Measurements from ENCODE around the gene LAMB3. TPM values are rescaled to one million over a fixed set of nuclear protein-coding genes. Genes with fewer than 3 reads are reported as not detected.

Gene LAMB3
- polyA plus RNA-seq, 1 of the 3 experiments (the other 2 are of a cell fraction) = 18.0 TPM

- Histone ChIP-seq H3K4me1 (ENCODE audit: control insufficient read depth in 1 of 2, insufficient read depth in 2 of 2, low read depth in 1 of 2, low read length in 1 of 2) (peaks cover 9 to 22% of the 10 kb centered on the region in 2 experiments; a peak in 2 of 4 replicates), H2AFZ (ENCODE audit: low read depth) (no peak overlapping the region), H3K9me3 (no peaks in the 10 kb centered on the region), H3K9ac (no peak overlapping the region), H3K4me3 (ENCODE audit: low read depth in 2 of 2, low read length in 1 of 2) (no peak overlapping the region), H3K36me3 (replicated peaks in 1 of 2; ENCODE audit: control insufficient read depth in 1 of 2, insufficient read depth in 2 of 2, low read length in 1 of 2) (peaks cover 5 to 26% of the 10 kb centered on the region in 2 experiments), H3K27me3 (ENCODE audit: insufficient read depth) (no peaks in the 10 kb centered on the region), H3K27ac (ENCODE audit: low read depth in 2 of 2, low read length in 1 of 2) (no peak overlapping the region), H3K79me2 (ENCODE audit: insufficient read depth) (no peaks in the 10 kb centered on the region), H3K9me2 (no peaks in the 10 kb centered on the region), H3K4me2 (no peak overlapping the region), H3F3A (replicated peaks; ENCODE audit: insufficient read depth) (no peaks in the 10 kb centered on the region), H4K20me1 (ENCODE audit: insufficient read depth) (no peaks in the 10 kb centered on the region)
- DNase-seq = no peak
- POLR2A ChIA-PET = no interaction called here
- CTCF ChIA-PET = interaction anchor here (1.1 to 6.9 kb wide), 8 partner anchors 8 to 76 kb away, joined by 4 to 43 read pairs (median 8); no protein-coding TSS in a partner anchor
- 92% methylated on average over 5 of the region's 5 CpGs for WGBS (ENCODE audit: low lambda C conversion rate)
- TF ChIP-seq ZBTB33 (IDR thresholded peaks at IDR 0.05; ENCODE audit: borderline replicate concordance, low read depth) (no peak), TAF1 (IDR thresholded peaks at IDR 0.05; ENCODE audit: borderline replicate concordance, low read depth, low read length) (no peak), MXI1 (IDR thresholded peaks at IDR 0.05; ENCODE audit: low read depth, low read length) (no peak), ELF1 (IDR thresholded peaks at IDR 0.05) (no peak), CTCF (IDR thresholded peaks at IDR 0.05) (no peak), RCOR1 (IDR thresholded peaks at IDR 0.05; ENCODE audit: low read length) (no peak)
Measured at GRCh38 chr1:209616366-209617046, 35.7 kb downstream of the LAMB3 start.

- ChIA-PET POLR2A (no interaction called here), CTCF (interaction anchor here (0.9 to 6.9 kb wide), 4 partner anchors 13 to 78 kb away, joined by 3 to 43 read pairs (median 25); no protein-coding TSS in a partner anchor)
- Histone ChIP-seq H3F3A (replicated peaks; ENCODE audit: insufficient read depth) (no peaks in the 10 kb centered on the region), H3K27me3 (ENCODE audit: insufficient read depth) (no peaks in the 10 kb centered on the region), H3K36me3 (replicated peaks in 1 of 2; ENCODE audit: control insufficient read depth in 1 of 2, insufficient read depth in 2 of 2, low read length in 1 of 2) (peaks cover 5 to 37% of the 10 kb centered on the region in 2 experiments), H3K9ac (no peak overlapping the region), H3K4me2 (no peak overlapping the region), H3K4me1 (ENCODE audit: control insufficient read depth in 1 of 2, insufficient read depth in 2 of 2, low read depth in 1 of 2, low read length in 1 of 2) (peaks cover 0 to 10% of the 10 kb centered on the region in 2 experiments; a peak in 1 of 4 replicates), H2AFZ (ENCODE audit: low read depth) (no peak overlapping the region), H3K9me2 (no peaks in the 10 kb centered on the region), H3K9me3 (no peaks in the 10 kb centered on the region), H3K4me3 (ENCODE audit: low read depth in 2 of 2, low read length in 1 of 2) (no peak overlapping the region), H3K79me2 (ENCODE audit: insufficient read depth) (no peaks in the 10 kb centered on the region), H4K20me1 (ENCODE audit: insufficient read depth) (no peaks in the 10 kb centered on the region), H3K27ac (ENCODE audit: low read depth in 2 of 2, low read length in 1 of 2) (no peak overlapping the region)
- WGBS (ENCODE audit: low lambda C conversion rate) = 90% methylated on average over 5 of the region's 5 CpGs
- DNase-seq = no peak
- TF ChIP-seq RCOR1 (IDR thresholded peaks at IDR 0.05; ENCODE audit: low read length) (no peak), POLR2AphosphoS5 (IDR thresholded peaks at IDR 0.05; ENCODE audit: low read depth, low read length) (no peak), SMC3 (IDR thresholded peaks at IDR 0.05; ENCODE audit: low read depth, low read length) (no peak), NFIC (IDR thresholded peaks at IDR 0.05; ENCODE audit: borderline replicate concordance) (no peak), EP300 (IDR thresholded peaks at IDR 0.05; ENCODE audit: borderline replicate concordance in 1 of 2, low read depth in 1 of 2, low read length in 1 of 2) (no peak), GATA2 (CRISPR knock-in tag; IDR thresholded peaks at IDR 0.05) (no peak), YY1 (IDR thresholded peaks at IDR 0.05; ENCODE audit: low read depth) (no peak), REST (IDR thresholded peaks at IDR 0.05; ENCODE audit: low read depth, low read length) (no peak), FOXJ3 (CRISPR knock-in tag; IDR thresholded peaks at IDR 0.05) (no peak), MAX (IDR thresholded peaks at IDR 0.05; ENCODE audit: low read depth) (no peak), USF2 (IDR thresholded peaks at IDR 0.05; ENCODE audit: borderline replicate concordance, low read depth, low read length) (no peak), EZH2phosphoT487 (IDR thresholded peaks at IDR 0.05; ENCODE audit: borderline replicate concordance, low read depth) (no peak), JUND (IDR thresholded peaks at IDR 0.05) (no peak), NRF1 (IDR thresholded peaks at IDR 0.05; ENCODE audit: low read depth, low read length) (no peak)
Measured at GRCh38 chr1:209614906-209615305, 37.3 kb downstream of the LAMB3 start.
